Endothelial cell of hepatic sinusoid (primary cell): ENCODE measurements around the gene NOS3.
"Not testable (repeated sequence)": the region's sequence is repeated elsewhere in the genome, so short reads cannot be mapped to it uniquely, and the experiment has no call there.

Source experiments
- in situ Hi-C: cut with HindIII; loops from 2 replicates; pipeline ENCODE4 v1.10.0; 2017; ENCODE audit warnings: low sequenced_read_pairs

Gene NOS3

DNA sequence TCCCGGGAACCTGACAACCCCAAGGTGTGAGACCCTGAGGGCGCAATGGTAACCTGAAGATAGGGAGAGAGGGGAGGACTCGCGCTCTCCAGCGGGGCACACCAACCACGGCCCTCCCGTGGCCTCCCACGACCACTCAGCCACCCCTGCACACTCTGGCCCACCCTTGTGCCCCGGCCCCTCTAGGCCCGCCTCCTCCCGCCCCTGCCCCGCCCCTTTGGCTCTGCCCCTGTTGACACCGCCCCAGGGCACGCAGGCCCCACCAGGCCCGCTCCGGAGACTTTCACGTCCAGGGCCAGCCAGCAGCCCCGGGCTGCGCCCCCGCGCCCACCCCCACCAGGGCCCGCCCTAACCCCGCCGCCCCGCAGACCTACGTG, 22.5 kb downstream of the NOS3 start:
- in situ Hi-C loops, result loop anchor here (5.0 to 10.0 kb wide), 2 partner anchors 59 to 134 kb away; no protein-coding TSS in a partner anchor

DNA sequence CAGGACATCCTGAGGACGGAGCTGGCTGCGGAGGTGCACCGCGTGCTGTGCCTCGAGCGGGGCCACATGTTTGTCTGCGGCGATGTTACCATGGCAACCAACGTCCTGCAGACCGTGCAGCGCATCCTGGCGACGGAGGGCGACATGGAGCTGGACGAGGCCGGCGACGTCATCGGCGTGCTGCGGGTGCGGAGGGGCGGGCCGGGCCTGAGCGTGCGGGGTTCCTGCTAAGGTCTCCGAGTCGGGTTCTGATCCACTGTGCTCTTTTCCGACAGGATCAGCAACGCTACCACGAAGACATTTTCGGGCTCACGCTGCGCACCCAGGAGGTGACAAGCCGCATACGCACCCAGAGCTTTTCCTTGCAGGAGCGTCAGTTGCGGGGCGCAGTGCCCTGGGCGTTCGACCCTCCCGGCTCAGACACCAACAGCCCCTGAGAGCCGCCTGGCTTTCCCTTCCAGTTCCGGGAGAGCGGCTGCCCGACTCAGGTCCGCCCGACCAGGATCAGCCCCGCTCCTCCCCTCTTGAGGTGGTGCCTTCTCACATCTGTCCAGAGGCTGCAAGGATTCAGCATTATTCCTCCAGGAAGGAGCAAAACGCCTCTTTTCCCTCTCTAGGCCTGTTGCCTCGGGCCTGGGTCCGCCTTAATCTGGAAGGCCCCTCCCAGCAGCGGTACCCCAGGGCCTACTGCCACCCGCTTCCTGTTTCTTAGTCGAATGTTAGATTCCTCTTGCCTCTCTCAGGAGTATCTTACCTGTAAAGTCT, 23.1 kb downstream of the NOS3 start:
- in situ Hi-C loops, result loop anchor here (5.0 to 10.0 kb wide), 2 partner anchors 59 to 133 kb away; no protein-coding TSS in a partner anchor

DNA sequence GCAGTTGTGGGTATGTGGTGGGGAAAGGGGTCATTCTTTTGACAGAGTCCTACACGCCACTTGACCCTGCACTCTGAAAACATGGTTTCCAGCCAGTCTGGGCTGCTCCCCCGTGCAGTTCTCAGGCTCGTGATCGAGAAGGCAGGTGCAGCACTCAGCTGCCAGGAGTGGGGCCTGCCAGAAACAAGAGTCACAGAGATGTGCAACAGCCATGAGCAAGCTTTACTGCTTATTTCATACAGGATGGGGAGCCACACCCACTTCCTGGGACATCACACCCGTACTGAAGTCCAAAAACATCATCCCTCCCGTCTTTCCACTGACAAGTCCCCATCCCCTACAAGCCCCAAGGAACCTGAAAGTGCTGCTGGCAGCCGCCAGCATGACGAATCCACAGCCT, 24.1 kb downstream of the NOS3 start:
- in situ Hi-C loops, result loop anchor here (5.0 to 10.0 kb wide), 2 partner anchors 60 to 132 kb away; no protein-coding TSS in a partner anchor

- in situ Hi-C loops, result loop anchor here (10.0 kb wide), 1 partner anchor 61 kb away; no protein-coding TSS in a partner anchor
Observed at GRCh38 chr7:151015967-151016366, 25.1 kb downstream of the NOS3 start.

DNA sequence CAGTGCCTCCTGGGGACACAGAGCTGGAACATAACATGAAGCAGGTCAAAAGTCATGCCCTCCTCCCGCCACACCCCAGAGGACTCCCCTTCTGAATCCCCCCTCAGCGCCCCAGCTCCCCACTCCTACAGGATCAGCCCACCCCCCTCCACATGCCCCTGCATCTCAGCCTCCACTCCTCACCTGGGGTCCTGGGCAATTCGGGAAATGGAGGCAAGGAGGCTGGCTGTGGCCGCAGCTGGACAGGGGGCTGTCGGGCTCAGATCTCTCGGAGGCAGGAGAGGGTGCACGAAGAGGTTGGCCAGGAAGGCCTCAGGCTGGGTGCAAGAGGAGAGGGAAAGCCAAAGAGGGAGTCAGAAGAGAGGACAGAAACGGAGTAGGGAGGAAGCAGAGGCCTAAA, 25.7 kb downstream of the NOS3 start:
- in situ Hi-C loops, result loop anchor here (10.0 kb wide), 1 partner anchor 62 kb away; no protein-coding TSS in a partner anchor

- in situ Hi-C loops, result loop anchor here (10.0 kb wide), 1 partner anchor 62 kb away; no protein-coding TSS in a partner anchor
Observed at GRCh38 chr7:151016942-151017341, 26.1 kb downstream of the NOS3 start.

DNA sequence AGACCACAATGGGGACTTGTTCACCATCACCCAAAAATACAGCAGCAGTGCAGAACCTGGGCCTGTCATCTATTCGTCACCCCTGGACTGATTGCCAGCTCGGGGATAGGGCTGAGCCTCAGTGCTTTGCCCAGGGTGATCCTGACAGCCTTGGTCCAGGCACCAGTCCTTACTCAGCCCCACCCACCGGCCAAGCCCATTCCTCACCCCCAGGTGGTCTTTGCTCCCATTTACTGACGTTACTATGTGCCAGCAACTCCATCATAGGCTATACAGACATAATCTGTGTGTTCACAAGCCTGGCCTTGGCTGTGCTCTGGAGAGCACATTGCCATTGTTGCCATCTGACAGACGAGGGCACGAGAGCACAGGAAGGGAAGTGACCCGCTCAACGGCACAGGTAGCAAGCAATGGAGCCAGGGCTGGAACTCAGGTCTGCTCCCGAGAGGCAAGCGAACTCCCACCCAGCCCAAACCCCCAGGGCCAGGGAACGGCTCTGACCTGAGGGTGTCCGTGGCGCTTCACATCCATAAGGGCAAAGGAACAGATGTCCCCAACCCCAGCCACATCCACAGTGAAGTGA, 26.6 kb downstream of the NOS3 start:
- in situ Hi-C loops, result loop anchor here (10.0 kb wide), 1 partner anchor 63 kb away; no protein-coding TSS in a partner anchor

DNA sequence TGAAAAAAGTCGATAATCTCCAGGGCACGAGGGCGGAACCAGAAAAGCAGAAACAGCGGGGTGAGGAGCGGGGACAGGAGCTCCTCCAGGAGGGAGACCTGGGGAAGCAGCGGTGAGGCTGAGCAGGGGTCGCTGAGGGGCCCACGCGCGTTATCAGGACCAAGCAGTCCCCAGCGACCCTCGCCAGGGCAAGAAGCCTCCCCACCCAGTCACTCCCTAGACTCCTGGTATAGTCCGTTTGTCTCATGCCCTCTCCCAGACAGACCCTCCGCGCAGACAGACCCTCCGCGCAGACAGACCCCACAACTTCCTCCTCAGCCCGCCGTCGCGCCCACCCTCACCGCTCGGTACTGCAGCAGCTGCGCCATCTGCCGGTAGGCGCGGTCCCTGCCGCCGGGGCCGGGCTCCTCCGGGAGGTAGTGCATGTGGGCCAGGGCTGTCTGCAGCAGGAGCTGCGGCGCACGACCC, 27.2 kb downstream of the NOS3 start:
- in situ Hi-C loops, result loop anchor here (10.0 kb wide), 1 partner anchor 63 kb away; no protein-coding TSS in a partner anchor

DNA sequence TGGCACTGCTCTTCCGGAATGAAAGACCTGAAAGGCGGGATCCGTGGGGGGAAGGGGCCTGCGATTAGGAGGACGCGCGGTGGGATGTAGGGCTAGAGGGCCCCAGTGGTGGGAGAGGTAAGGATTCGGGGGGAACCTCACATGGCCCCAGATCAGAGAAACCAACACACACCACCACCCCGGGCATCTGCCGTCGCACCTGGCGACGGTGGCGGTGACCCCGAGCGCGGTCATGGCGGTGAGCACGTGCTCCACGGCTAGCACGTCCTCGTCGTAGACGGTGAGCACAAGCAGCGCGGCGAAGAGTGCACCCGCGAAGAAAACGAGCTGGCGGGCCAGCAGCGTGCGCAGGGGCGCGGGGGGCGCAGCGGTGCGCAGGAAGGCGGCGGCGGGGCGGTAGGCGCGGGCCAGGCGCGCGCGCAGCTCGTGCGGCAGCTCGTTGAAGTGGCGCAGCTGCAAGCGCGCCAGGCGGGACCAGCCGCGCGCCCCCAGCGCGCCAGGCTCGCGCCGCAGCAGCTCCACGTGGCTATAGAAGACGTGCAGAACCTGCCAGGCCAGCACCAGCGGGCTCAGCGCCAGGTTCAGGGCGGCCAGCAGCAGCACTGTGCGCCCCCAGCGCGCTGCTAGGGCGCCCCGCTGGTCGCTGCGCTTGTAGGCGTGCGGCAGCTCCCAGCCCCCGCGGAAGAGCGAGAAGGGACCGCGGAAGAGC, 27.8 kb downstream of the NOS3 start:
- in situ Hi-C loops, result loop anchor here (10.0 kb wide), 1 partner anchor 64 kb away; no protein-coding TSS in a partner anchor

DNA sequence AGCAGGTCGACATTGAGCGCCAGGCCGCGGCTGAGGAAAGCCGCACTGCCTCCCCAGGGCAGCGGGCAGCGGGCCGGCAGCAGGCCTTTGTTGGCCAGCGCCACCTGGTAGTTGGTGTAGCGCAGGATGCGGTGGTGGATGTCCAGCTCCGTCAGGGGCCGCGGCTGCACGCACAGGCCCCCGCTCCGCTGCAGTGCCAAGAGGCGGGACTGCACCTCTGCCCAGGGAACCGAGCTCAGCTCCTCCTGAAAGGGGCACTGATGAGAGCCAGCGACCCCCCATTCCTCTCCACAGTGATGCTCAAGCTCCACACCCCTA, 28.3 kb downstream of the NOS3 start:
- in situ Hi-C loops, result loop anchor here (10.0 kb wide), 1 partner anchor 64 kb away; no protein-coding TSS in a partner anchor

- in situ Hi-C loops, result no loop called here
Observed at GRCh38 chr7:151020231-151020630, 29.4 kb downstream of the NOS3 start.

- in situ Hi-C loops, result no loop called here
Observed at GRCh38 chr7:151023232-151023631, 32.4 kb downstream of the NOS3 start.

DNA sequence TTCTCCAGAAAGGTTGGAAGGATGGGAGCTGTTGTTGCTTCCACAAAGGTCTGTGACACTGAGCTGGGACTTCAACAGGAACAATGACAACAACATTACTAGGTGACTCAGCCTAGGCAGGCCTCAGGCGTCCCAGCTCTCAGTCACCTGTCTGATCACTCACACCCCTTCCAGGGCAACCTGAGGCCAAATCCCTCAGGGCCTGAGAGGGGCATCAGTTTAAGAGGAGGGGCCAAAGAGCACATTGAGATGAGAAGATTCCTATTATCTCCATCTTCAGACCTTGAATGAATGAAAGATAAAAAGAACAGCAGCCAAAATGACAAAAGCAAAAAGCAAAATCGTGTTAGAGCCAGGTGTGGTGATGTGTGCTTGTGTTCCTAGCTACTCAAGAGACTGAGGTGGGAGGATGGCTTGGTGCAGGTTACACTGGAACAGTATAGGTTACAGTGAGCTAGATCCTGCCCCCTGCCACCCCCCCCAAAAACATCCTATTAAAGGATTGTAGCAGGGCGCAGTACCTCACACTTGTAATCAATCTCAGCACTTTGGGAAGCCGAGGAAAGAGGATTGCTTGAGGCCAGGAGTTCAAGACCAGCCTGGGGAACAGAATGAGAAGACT, 33.7 kb downstream of the NOS3 start, which contains the start of gene ATG9B:
ATG9B (minus strand) TSS at position 60 of the 622 bp plus-strand sequence. CDS start 71 bp downstream, outside the sequence.
- in situ Hi-C loops, result no loop called here

GRCh38 chr7:151025924-151026671, 35.3 kb downstream of the NOS3 start:
- in situ Hi-C loops, result no loop called here

GRCh38 chr7:151026771-151027727, 36.2 kb downstream of the NOS3 start:
- in situ Hi-C loops, result not testable (repeated sequence)

- in situ Hi-C loops, result not testable (repeated sequence)
Observed at GRCh38 chr7:151027728-151028130, 36.9 kb downstream of the NOS3 start.

GRCh38 chr7:151028131-151028947, 37.5 kb downstream of the NOS3 start, which contains the start of gene ABCB8:
Gene ABCB8 (plus strand): TSS chr7:151028450. CDS start chr7:151028516, 66 bp downstream.
- in situ Hi-C loops, result no loop called here
